ENCODE results near the gene KCNK15.

DNA sequence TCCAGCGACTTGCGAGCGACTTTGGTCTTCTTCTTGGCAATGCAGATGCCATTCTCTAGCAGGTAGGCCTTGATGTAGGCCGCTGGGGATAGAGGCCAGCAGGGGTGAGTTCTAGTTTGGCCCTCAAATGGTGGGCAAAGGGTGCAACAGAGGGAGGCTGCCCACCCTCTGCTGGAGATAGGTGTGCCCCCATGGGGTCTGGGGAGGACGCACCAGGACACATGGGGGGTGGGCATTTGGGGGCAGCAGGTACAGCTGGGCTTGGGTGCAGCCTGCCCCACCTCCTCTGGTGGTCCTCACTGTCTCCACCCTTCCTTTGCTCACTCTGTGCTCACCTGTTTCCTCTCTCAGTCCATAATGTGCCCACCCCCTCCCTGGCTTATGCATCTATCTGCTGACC lies 11.3 kb downstream of the KCNK15 start:
- TF ChIP-seq, protein P1, sequence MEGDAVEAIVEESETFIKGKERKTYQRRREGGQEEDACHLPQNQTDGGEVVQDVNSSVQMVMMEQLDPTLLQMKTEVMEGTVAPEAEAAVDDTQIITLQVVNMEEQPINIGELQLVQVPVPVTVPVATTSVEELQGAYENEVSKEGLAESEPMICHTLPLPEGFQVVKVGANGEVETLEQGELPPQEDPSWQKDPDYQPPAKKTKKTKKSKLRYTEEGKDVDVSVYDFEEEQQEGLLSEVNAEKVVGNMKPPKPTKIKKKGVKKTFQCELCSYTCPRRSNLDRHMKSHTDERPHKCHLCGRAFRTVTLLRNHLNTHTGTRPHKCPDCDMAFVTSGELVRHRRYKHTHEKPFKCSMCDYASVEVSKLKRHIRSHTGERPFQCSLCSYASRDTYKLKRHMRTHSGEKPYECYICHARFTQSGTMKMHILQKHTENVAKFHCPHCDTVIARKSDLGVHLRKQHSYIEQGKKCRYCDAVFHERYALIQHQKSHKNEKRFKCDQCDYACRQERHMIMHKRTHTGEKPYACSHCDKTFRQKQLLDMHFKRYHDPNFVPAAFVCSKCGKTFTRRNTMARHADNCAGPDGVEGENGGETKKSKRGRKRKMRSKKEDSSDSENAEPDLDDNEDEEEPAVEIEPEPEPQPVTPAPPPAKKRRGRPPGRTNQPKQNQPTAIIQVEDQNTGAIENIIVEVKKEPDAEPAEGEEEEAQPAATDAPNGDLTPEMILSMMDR (IDR thresholded peaks at IDR 0.05 in 8 of 11, conservative IDR thresholded peaks at IDR 0.05 in 3 of 11) = no peak
- no peak for TF ChIP-seq POLR2AphosphoS5 (IDR thresholded peaks at IDR 0.05)
- no peak for TF ChIP-seq POLR2A (IDR thresholded peaks at IDR 0.05)
